Breast epithelium (tissue), 3 donors: ENCODE data around the gene CNR2.

ENCODE experiments used
- CTCF ChIP-seq, 3 donors: fragments of 450-650 bp; IDR thresholded peaks; one replicate each; pipeline ENCODE4 v1.5.1; 2016 to 2017; ENCODE audit warnings: antibody characterized with exemption in 3 of 3, mild to moderate bottlenecking in 3 of 3, moderate library complexity in 3 of 3
- POLR2A ChIP-seq: fragments of 450-650 bp; IDR thresholded peaks from one replicate; pipeline ENCODE4 v1.6.1; 2016; ENCODE audit warnings: antibody characterized with exemption, mild to moderate bottlenecking, moderate library complexity
- POLR2AphosphoS5 ChIP-seq, 3 donors: sonication (generic); formaldehyde crosslinking; IDR thresholded peaks; one replicate each; pipeline ENCODE4 v1.6.1; 2017; ENCODE audit warnings: antibody characterized with exemption in 3 of 3

- no peak for TF ChIP-seq CTCF (IDR thresholded peaks at IDR 0.05)
- no peak for TF ChIP-seq POLR2AphosphoS5 (IDR thresholded peaks at IDR 0.05)
- TF ChIP-seq POLR2A: no peak
These were observed 12.1 kb upstream of the CNR2 start for GRCh38 chr1:23925279-23925678.
